Panc1 (cell line): ENCODE measurements around the gene ARPC5L.

Source experiments
- SIN3A ChIP-seq: IDR thresholded peaks from 2 replicates; pipeline ENCODE4 v1.6.1; 2012; ENCODE audit warnings: low read depth, mild to moderate bottlenecking, low read length, moderate library complexity, borderline replicate concordance; ENCODE audit not compliant: insufficient read depth
- TF ChIP-seq, protein P1 (sequence below): fragments of 450-650 bp; IDR thresholded peaks from 2 replicates; pipeline ENCODE4 v1.5.1; 2017; ENCODE audit warnings: mild to moderate bottlenecking

DNA sequence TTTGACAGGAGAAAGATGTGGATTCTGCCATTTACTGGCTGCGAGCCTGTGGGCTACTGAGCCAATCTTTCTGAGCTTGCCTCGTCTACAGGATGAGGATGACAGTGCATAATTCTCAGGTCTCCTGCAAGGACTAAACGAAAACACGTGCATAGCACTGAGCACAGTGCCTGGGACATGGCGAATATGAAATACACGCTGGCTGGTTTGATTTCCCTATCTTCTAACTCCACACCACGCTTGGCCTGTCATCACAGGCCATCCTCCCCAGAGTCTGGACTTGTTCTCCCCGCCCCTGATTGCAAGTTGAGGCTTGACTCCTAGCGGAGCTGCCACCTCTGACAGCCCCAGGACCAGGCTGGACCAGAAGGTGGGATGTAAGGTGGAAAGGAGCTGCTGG lies 37.9 kb downstream of the ARPC5L start:
- TF ChIP-seq, protein P1, sequence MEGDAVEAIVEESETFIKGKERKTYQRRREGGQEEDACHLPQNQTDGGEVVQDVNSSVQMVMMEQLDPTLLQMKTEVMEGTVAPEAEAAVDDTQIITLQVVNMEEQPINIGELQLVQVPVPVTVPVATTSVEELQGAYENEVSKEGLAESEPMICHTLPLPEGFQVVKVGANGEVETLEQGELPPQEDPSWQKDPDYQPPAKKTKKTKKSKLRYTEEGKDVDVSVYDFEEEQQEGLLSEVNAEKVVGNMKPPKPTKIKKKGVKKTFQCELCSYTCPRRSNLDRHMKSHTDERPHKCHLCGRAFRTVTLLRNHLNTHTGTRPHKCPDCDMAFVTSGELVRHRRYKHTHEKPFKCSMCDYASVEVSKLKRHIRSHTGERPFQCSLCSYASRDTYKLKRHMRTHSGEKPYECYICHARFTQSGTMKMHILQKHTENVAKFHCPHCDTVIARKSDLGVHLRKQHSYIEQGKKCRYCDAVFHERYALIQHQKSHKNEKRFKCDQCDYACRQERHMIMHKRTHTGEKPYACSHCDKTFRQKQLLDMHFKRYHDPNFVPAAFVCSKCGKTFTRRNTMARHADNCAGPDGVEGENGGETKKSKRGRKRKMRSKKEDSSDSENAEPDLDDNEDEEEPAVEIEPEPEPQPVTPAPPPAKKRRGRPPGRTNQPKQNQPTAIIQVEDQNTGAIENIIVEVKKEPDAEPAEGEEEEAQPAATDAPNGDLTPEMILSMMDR = no peak
- no peak for TF ChIP-seq SIN3A
